Colonic mucosa (tissue), 4 donors: ENCODE measurements around the gene P3H3. TPM values are rescaled to one million over a fixed set of nuclear protein-coding genes. Genes with fewer than 3 reads are reported as not detected.

Source experiments
- DNase-seq: peaks from one replicate; pipeline ENCODE4 v3.0.0-alpha.2; 2020
- H3K27ac ChIP-seq: fragments of 200-600 bp; one replicate; pipeline ENCODE4 v1.8.0; 2021
- H3K27me3 ChIP-seq: fragments of 200-600 bp; one replicate; pipeline ENCODE4 v1.8.0; 2021
- H3K36me3 ChIP-seq: fragments of 200-600 bp; one replicate; pipeline ENCODE4 v1.8.0; 2021
- H3K4me1 ChIP-seq: fragments of 200-600 bp; one replicate; pipeline ENCODE4 v1.8.0; 2021; ENCODE audit warnings: mild to moderate bottlenecking
- H3K4me3 ChIP-seq: fragments of 200-600 bp; one replicate; pipeline ENCODE4 v1.8.0; 2021
- H3K9ac ChIP-seq, 2 donors: one replicate each; pipeline ENCODE4 v1.7.0; 2013; ENCODE audit warnings: control low read depth in 2 of 2, low read depth in 2 of 2, low read length in 2 of 2
- H3K9me3 ChIP-seq: fragments of 200-600 bp; one replicate; pipeline ENCODE4 v1.8.0; 2021
- CTCF ChIP-seq: fragments of 200-600 bp; IDR thresholded peaks from one replicate; pipeline ENCODE4 v1.8.0; 2022; ENCODE audit warnings: antibody characterized with exemption, mild to moderate bottlenecking
- intact Hi-C: fragments of 100-400 bp; cut with DNase I; formaldehyde crosslinking; loops from one replicate; pipeline ENCODE4 v1.14.1; 2022
- total RNA-seq, 2 donors: library from RNA; stranded (reverse); fragmentation: NEBNext Ultra II Directional in 1 of 2; extraction: Animal tissue kit (Norgen Biotek cat#: 25700) in 1 of 2; gene quantifications; one replicate each; pipeline ENCODE4 v1.2.1, GENCODE V29; 2021
- donor health status: healthy.
- donor health status: DM: no; HTN: no; CAD: no.
- donor health status: DM: no; HTN: no; CAD: no.

Gene P3H3
- total RNA-seq, 2 donors from 2014 or later = 4.4 to 5.3 TPM

DNA sequence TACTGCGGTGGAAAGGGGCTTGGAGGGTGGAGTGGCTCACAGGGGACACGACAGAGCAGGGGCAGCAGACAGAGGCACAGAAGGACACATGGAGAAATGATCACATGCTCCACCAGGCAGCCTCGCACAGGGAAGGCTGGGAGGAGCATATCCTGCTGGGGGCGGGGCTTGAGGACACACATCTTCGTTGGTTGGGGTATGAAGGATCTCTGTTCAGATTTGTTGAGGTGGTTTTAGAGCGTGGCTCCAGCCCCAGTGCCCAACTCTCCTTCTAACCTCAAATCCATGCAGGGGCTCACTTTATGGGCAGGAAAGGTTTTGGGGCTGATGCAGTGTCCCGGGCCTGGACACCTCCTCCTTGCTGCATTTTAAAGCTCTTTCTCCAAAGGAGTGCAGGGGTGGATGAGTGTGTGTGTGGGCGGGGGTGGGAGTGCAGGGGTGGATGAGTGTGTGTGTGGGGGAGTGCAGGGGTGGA, 733 bp upstream of the P3H3 start:
- Histone ChIP-seq H3K27me3 (peaks cover 23% of the 10 kb centered on the region), H3K9ac (no peak overlapping the region), H3K9me3 (no peaks in the 10 kb centered on the region), H3K36me3 (no peaks in the 10 kb centered on the region), H3K4me3 (no peak overlapping the region), H3K27ac (no peak overlapping the region), H3K4me1 (no peaks in the 10 kb centered on the region)
- intact Hi-C loops = loop anchor here (5.0 kb wide), 1 partner anchor 75 kb away; the partner anchor contains the start of gene MLF2
- no peak for TF ChIP-seq CTCF
- DNase-seq = peak; percentile 86

DNA sequence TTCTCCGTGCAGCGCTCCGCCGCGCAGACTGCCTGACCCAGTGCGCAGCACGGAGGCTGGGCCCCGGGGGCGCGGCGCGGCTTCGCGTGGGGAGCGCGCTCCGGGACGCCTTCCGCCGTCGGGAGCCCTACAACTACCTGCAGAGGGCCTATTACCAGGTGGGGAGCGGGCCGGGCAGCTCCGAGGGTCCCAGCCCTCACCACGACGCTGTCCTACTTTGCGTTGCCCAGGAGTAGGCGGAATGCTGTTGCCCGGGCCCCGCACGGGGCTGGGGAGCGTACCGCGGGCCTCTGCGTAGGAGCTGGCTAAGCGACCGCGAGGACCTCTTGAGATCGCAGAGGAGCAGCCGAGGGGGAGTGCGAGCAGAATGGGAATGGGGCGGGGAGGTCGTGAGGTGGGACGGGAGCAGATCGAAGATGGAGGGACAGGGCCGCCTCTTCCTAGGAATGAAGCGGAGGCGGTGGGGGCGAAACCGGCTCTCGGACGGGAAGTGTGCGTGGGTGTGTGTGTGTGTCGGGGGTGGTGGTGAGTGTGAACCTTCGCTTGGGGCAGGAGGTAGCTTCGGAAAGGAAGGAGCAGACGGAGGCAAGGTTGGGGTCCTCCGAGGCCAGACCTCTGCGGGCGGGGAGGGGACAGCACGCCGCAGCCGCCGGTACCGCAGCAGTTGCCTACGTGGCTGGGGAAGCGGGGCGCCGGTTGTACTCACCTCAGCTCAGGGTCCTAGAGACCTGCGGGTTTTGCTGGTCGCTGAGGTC, 751 bp downstream of the P3H3 start:
- intact Hi-C loops = loop anchor here (5.0 kb wide), 1 partner anchor 77 kb away; the partner anchor contains the start of gene MLF2
- Histone ChIP-seq H3K27ac (no peak overlapping the region), H3K27me3 (peaks cover 16% of the 10 kb centered on the region), H3K4me1 (no peaks in the 10 kb centered on the region), H3K36me3 (no peaks in the 10 kb centered on the region), H3K4me3 (peak overlapping the region; percentile 53), H3K9me3 (no peaks in the 10 kb centered on the region), H3K9ac (peak overlapping the region; percentile 77 to 80)
- TF ChIP-seq CTCF = no peak
- no peak for DNase-seq

DNA sequence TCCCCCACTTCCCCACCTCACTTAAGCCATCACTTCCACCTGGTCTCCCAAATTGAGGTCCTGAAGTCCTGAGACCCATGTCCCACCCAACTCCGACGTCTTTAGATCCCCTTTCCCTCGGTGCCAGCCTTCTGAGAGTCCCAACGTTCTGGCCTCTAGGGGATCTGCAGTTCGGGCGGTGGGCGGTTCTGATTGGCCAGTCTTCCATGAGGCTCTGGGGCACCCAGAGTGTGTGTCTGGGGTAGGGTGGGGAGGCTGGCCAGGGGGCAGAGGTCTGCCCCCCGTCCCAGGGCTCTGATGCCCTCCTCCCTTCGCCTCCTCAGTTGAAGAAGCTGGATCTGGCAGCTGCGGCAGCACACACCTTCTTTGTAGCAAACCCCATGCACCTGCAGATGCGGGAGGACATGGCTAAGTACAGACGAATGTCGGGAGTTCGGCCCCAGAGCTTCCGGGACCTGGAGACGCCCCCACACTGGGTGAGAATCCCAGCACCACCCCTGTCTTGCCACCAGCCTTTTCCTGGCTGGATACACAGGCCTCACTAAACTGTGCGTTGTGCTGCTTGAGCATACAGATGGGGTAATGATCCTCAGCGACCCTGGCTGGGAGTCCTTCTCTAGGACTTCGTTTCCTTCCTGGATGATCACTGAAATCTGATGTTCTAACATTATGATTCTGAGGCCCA, 1.5 kb downstream of the P3H3 start:
- peaks cover 16% of the 10 kb centered on the region for H3K27me3 ChIP-seq
- no peaks in the 10 kb centered on the region for H3K4me1 ChIP-seq

GRCh38 chr12:6830286-6830890, 2.2 kb downstream of the P3H3 start:
- no peaks in the 10 kb centered on the region for H3K36me3 ChIP-seq
- H3K4me3 ChIP-seq = no peak overlapping the region
- H3K4me1 ChIP-seq = no peaks in the 10 kb centered on the region
- no peak overlapping the region for H3K27ac ChIP-seq
- DNase-seq = no peak
- no peaks in the 10 kb centered on the region for H3K9me3 ChIP-seq
- intact Hi-C loops = no loop called here
- H3K27me3 ChIP-seq = peaks cover 16% of the 10 kb centered on the region
- no peak for TF ChIP-seq CTCF
- no peak overlapping the region for H3K9ac ChIP-seq

More for the DNA sequence above, 1.5 kb downstream of the P3H3 start:
- peak overlapping the region; percentile 77 to 80 for H3K9ac ChIP-seq
- H3K9me3 ChIP-seq = no peaks in the 10 kb centered on the region
- TF ChIP-seq CTCF = no peak
- peak overlapping the region; percentile 53 for H3K4me3 ChIP-seq
- intact Hi-C loops = loop anchor here (5.0 kb wide), 1 partner anchor 77 kb away; the partner anchor contains the start of gene MLF2
- DNase-seq = no peak
- no peaks in the 10 kb centered on the region for H3K36me3 ChIP-seq
- no peak overlapping the region for H3K27ac ChIP-seq

GRCh38 chr12:6830999-6831398, 2.8 kb downstream of the P3H3 start:
- no peak for DNase-seq
- intact Hi-C loops = no loop called here
- Histone ChIP-seq H3K36me3 (no peaks in the 10 kb centered on the region), H3K27ac (no peak overlapping the region), H3K9ac (no peak overlapping the region), H3K4me3 (no peak overlapping the region), H3K4me1 (no peaks in the 10 kb centered on the region), H3K9me3 (no peaks in the 10 kb centered on the region), H3K27me3 (peaks cover 16% of the 10 kb centered on the region)
- TF ChIP-seq CTCF = no peak
